H1 (cell line): ENCODE results near the gene MEIOSIN. TPM values are rescaled to one million over a fixed set of nuclear protein-coding genes. Genes with fewer than 3 reads are reported as not detected.

Experiments used
- polyA plus RNA-seq, 7 experiments: library from polyadenylated mRNA; depleted of rRNA in 3 of 7; stranded (reverse) in 5 of 7; unstranded in 2 of 7; fragments of >200 nt in 5 of 7; fragments of 200-250 nt in 2 of 7; gene quantifications; 1 replicate in 5 of 7; 2 replicates in 1 of 7; 4 replicates in 1 of 7; pipeline versions ENCODE4 v1.2.1 to v1.2.3, GENCODE V29; 2011 to 2013; ENCODE audit warnings: missing spikeins in 2 of 7, mixed read lengths in 2 of 7
- total RNA-seq: library from RNA; stranded (reverse); fragmentation: NEBNext Ultra II Directional; extraction: Animal tissue kit (Norgen Biotek cat#: 25700); gene quantifications from 2 replicates; pipeline ENCODE4 v1.2.1, GENCODE V29; 2021

The MEIOSIN gene
- total and polyA plus RNA-seq, 2 of the 8 experiments (the other 6 are each of a cell fraction or from before 2014, with no cell fraction given), result 0.11 TPM; not detected in 1

Other genes starting within 250 kb of the MEIOSIN start
- 21.1 and 21.6 TPM in 2 replicates for gene RTN2, start 236.4 kb upstream of the MEIOSIN start, total RNA-seq
- gene RTN2, start 236.4 kb upstream of the MEIOSIN start, polyA plus RNA-seq (2011; rRNA removed), result 21.0 and 33.5 TPM in 2 replicates
- gene PPM1N, start 235.0 kb upstream of the MEIOSIN start, total RNA-seq, result 11.0 and 12.2 TPM in 2 replicates
- gene PPM1N, start 235.0 kb upstream of the MEIOSIN start, polyA plus RNA-seq (2011; rRNA removed), result 14.4 and 17.5 TPM in 2 replicates
- 135 and 138 TPM in 2 replicates for gene VASP, start 226.0 kb upstream of the MEIOSIN start, total RNA-seq
- 89.7 and 163 TPM in 2 replicates for gene VASP, start 226.0 kb upstream of the MEIOSIN start, polyA plus RNA-seq (2011; rRNA removed)
- gene OPA3, start 148.6 kb upstream of the MEIOSIN start, total RNA-seq, result 12.8 and 14.5 TPM in 2 replicates
- 12.5 and 16.4 TPM in 2 replicates for gene OPA3, start 148.6 kb upstream of the MEIOSIN start, polyA plus RNA-seq (2011; rRNA removed)
- gene GPR4, start 131.2 kb upstream of the MEIOSIN start, total RNA-seq, result 0.19 TPM in 1 of 2 replicates, not detected in the other
- gene GPR4, start 131.2 kb upstream of the MEIOSIN start, polyA plus RNA-seq (2011; rRNA removed), result 0.39 and 0.41 TPM in 2 replicates
- 28.1 and 28.8 TPM in 2 replicates for gene EML2, start 94.0 kb upstream of the MEIOSIN start, total RNA-seq
- gene EML2, start 94.0 kb upstream of the MEIOSIN start, polyA plus RNA-seq (2011; rRNA removed), result 29.4 and 45.4 TPM in 2 replicates
- gene GIPR, start 65.2 kb upstream of the MEIOSIN start, total RNA-seq, result 0.54 and 1.3 TPM in 2 replicates
- 0.42 and 1.0 TPM in 2 replicates for gene GIPR, start 65.2 kb upstream of the MEIOSIN start, polyA plus RNA-seq (2011; rRNA removed)
- gene SNRPD2, start 41.5 kb upstream of the MEIOSIN start, total RNA-seq, result 759 and 761 TPM in 2 replicates
- 493 and 645 TPM in 2 replicates for gene SNRPD2, start 41.5 kb upstream of the MEIOSIN start, polyA plus RNA-seq (2011; rRNA removed)
- 25.2 and 27.1 TPM in 2 replicates for gene QPCTL, start 40.8 kb upstream of the MEIOSIN start, total RNA-seq
- gene QPCTL, start 40.8 kb upstream of the MEIOSIN start, polyA plus RNA-seq (2011; rRNA removed), result 35.3 and 49.3 TPM in 2 replicates
- gene FBXO46, start 2.5 kb upstream of the MEIOSIN start, total RNA-seq, result 38.9 and 42.3 TPM in 2 replicates
- 11.2 and 22.1 TPM in 2 replicates for gene FBXO46, start 2.5 kb upstream of the MEIOSIN start, polyA plus RNA-seq (2011; rRNA removed)
- 24.2 and 27.3 TPM in 2 replicates for gene SIX5, start 35.8 kb downstream of the MEIOSIN start, total RNA-seq
- gene SIX5, start 35.8 kb downstream of the MEIOSIN start, polyA plus RNA-seq (2011; rRNA removed), result 20.9 and 37.2 TPM in 2 replicates
- 27.4 and 28.2 TPM in 2 replicates for gene DMPK, start 49.1 kb downstream of the MEIOSIN start, total RNA-seq
- 13.7 and 25.3 TPM in 2 replicates for gene DMPK, start 49.1 kb downstream of the MEIOSIN start, polyA plus RNA-seq (2011; rRNA removed)
- gene DMWD, start 59.4 kb downstream of the MEIOSIN start, total RNA-seq, result 41.0 and 41.6 TPM in 2 replicates
- gene DMWD, start 59.4 kb downstream of the MEIOSIN start, polyA plus RNA-seq (2011; rRNA removed), result 13.6 and 23.7 TPM in 2 replicates
- gene RSPH6A, start 81.9 kb downstream of the MEIOSIN start, total RNA-seq, result 0.19 and 0.25 TPM in 2 replicates
- 0.05 TPM in 2 replicates for gene RSPH6A, start 81.9 kb downstream of the MEIOSIN start, polyA plus RNA-seq (2011; rRNA removed)
- gene SYMPK, start 129.7 kb downstream of the MEIOSIN start, total RNA-seq, result 81.5 and 93.6 TPM in 2 replicates
- 99.5 and 142 TPM in 2 replicates for gene SYMPK, start 129.7 kb downstream of the MEIOSIN start, polyA plus RNA-seq (2011; rRNA removed)
- 20.2 and 21.7 TPM in 2 replicates for gene FOXA3, start 130.9 kb downstream of the MEIOSIN start, total RNA-seq
- gene FOXA3, start 130.9 kb downstream of the MEIOSIN start, polyA plus RNA-seq (2011; rRNA removed), result 40.1 and 49.1 TPM in 2 replicates
- 24.4 and 25.3 TPM in 2 replicates for gene IRF2BP1, start 152.7 kb downstream of the MEIOSIN start, total RNA-seq
- 12.1 and 22.1 TPM in 2 replicates for gene IRF2BP1, start 152.7 kb downstream of the MEIOSIN start, polyA plus RNA-seq (2011; rRNA removed)
- 11.1 and 12.6 TPM in 2 replicates for gene MYPOP, start 169.2 kb downstream of the MEIOSIN start, total RNA-seq
- 3.2 and 5.8 TPM in 2 replicates for gene MYPOP, start 169.2 kb downstream of the MEIOSIN start, polyA plus RNA-seq (2011; rRNA removed)
- gene NANOS2, start 181.3 kb downstream of the MEIOSIN start, total RNA-seq, result not detected in 2 replicates
- 0.20 and 0.24 TPM in 2 replicates for gene NANOS2, start 181.3 kb downstream of the MEIOSIN start, polyA plus RNA-seq (2011; rRNA removed)
- gene NOVA2, start 240.4 kb downstream of the MEIOSIN start, total RNA-seq, result 22.7 and 24.6 TPM in 2 replicates
- gene NOVA2, start 240.4 kb downstream of the MEIOSIN start, polyA plus RNA-seq (2011; rRNA removed), result 3.2 and 4.5 TPM in 2 replicates